ENCODE measurements around the gene FRMPD4. TPM values are rescaled to one million over a fixed set of nuclear protein-coding genes. Genes with fewer than 3 reads are reported as not detected.

Gene FRMPD4
- polyA plus RNA-seq, 1 experiment = 0.82 TPM

DNA sequence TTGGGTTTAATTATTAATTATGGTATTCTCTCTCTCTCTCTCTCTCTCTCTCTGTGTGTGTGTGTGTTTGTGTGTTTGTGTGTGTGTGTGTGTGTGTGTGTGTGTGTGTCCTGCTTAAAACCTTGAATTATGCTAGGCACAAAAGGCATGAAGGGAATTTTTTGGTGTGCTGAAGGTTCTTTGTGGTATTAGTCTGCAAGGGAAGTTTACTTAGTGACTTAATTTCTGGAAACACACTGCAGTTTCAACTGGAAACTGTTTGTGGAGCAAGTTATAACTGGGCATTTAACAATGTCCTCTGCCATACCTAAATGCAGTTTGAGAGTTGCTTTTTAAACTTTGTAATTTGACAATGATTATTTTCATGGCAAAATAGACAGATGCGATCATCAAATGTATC, 111.7 kb downstream of the FRMPD4 start:
- TF ChIP-seq, protein P1, sequence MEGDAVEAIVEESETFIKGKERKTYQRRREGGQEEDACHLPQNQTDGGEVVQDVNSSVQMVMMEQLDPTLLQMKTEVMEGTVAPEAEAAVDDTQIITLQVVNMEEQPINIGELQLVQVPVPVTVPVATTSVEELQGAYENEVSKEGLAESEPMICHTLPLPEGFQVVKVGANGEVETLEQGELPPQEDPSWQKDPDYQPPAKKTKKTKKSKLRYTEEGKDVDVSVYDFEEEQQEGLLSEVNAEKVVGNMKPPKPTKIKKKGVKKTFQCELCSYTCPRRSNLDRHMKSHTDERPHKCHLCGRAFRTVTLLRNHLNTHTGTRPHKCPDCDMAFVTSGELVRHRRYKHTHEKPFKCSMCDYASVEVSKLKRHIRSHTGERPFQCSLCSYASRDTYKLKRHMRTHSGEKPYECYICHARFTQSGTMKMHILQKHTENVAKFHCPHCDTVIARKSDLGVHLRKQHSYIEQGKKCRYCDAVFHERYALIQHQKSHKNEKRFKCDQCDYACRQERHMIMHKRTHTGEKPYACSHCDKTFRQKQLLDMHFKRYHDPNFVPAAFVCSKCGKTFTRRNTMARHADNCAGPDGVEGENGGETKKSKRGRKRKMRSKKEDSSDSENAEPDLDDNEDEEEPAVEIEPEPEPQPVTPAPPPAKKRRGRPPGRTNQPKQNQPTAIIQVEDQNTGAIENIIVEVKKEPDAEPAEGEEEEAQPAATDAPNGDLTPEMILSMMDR (IDR thresholded peaks at IDR 0.05; ENCODE audit: insufficient read depth, low read depth, low read length) = no peak
- ChIA-PET POLR2A (no interaction called here), CTCF (no interaction called here)
- Histone ChIP-seq H3K4me3 (ENCODE audit: low read depth, low read length) (no peak overlapping the region), H3K36me3 (ENCODE audit: control insufficient read depth, insufficient read depth, low read length) (no peaks in the 10 kb centered on the region), H3K27me3 (ENCODE audit: control insufficient read depth, insufficient read depth, low read length) (no peaks in the 10 kb centered on the region)
- no peak for DNase-seq (ENCODE audit: low read depth)

DNA sequence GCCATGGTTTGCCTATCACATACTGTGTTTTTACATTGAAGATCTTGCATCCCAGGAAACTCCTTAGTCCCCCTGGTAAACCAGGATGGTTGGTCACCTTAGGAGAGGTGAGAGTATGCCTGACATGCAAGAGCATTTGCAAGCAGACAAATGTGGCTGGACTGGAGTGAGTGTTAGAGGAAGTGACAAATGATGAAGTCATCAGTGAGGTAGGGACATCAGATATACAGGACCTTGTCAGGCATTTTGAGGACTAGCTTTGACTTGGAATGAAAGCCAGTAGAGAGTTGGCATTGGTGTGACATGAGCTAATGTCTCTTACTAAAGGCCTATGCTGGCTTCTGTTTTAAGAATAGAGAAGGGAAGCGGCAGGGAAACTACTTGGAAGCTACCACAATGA, 124.9 kb downstream of the FRMPD4 start:
- Histone ChIP-seq H3K27me3 (ENCODE audit: control insufficient read depth, insufficient read depth, low read length) (no peaks in the 10 kb centered on the region), H3K36me3 (ENCODE audit: control insufficient read depth, insufficient read depth, low read length) (no peaks in the 10 kb centered on the region), H3K4me3 (ENCODE audit: low read depth, low read length) (no peak overlapping the region)
- ChIA-PET POLR2A (no interaction called here), CTCF (interaction anchor here (0.8 kb wide), 1 partner anchor 124 kb away, joined by 3 read pairs; no protein-coding TSS in a partner anchor)
- no peak for DNase-seq (ENCODE audit: low read depth)
- TF ChIP-seq, protein P1 (IDR thresholded peaks at IDR 0.05; ENCODE audit: insufficient read depth, low read depth, low read length) = no peak

GRCh38 chrX:12269484-12269883, 131.2 kb downstream of the FRMPD4 start:
- H3K36me3 ChIP-seq (ENCODE audit: control insufficient read depth, insufficient read depth, low read length) = no peaks in the 10 kb centered on the region
- no peaks in the 10 kb centered on the region for H3K27me3 ChIP-seq (ENCODE audit: control insufficient read depth, insufficient read depth, low read length)
- TF ChIP-seq, protein P1 (IDR thresholded peaks at IDR 0.05; ENCODE audit: insufficient read depth, low read depth, low read length) = no peak
- CTCF ChIA-PET = interaction anchor here (0.6 kb wide), 1 partner anchor 189 kb away, joined by 3 read pairs; no protein-coding TSS in a partner anchor
- no peak overlapping the region for H3K4me3 ChIP-seq (ENCODE audit: low read depth, low read length)
- DNase-seq (ENCODE audit: low read depth) = no peak
- POLR2A ChIA-PET = no interaction called here

DNA sequence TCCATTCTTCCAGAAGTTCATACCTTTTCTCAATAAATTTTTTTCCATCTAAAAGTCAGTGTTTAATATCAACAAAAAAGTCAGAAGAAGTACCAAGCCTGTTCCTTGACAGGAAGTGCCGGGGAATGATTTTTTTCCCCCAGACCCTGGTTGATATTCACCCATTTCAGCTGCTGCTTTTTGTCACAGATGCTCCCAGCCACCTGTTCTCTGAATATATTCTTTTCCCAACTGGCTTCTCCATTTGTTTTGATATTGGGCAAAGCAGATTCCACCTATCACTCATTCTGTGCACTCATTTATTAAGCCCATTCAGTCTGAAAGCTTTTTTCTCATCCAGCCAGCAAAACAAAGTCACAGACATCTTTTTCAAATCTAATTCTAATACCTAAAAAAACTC, 139.9 kb downstream of the FRMPD4 start:
- ChIA-PET POLR2A (no interaction called here), CTCF (interaction anchor here (1.5 kb wide), 1 partner anchor 16 kb away, joined by 4 read pairs; no protein-coding TSS in a partner anchor)
- DNase-seq (ENCODE audit: low read depth) = no peak

DNA sequence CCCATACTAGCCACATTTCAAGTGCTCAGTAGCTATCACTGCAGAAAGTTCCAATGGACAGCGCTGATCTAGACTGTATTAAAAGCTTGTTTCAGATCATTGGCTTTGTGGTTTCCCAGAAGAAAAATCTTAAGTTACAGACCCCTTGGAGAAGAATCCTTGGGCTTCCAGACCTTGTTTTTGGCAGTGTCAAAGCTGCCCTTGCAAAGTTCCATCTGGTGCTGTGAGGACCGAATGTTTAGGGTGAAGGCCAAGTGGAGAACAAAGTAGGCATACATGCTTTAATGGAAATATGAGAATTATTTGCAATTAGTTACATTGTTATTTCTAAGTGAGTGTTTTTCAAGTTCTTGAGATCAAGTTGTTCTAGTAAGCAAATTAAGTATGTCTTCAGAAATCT, 144.7 kb downstream of the FRMPD4 start:
- no peak for DNase-seq (ENCODE audit: low read depth)
- Histone ChIP-seq H3K36me3 (ENCODE audit: control insufficient read depth, insufficient read depth, low read length) (no peaks in the 10 kb centered on the region), H3K27me3 (ENCODE audit: control insufficient read depth, insufficient read depth, low read length) (no peaks in the 10 kb centered on the region), H3K4me3 (ENCODE audit: low read depth, low read length) (no peak overlapping the region)
- POLR2A ChIA-PET = no interaction called here
- CTCF ChIA-PET = no interaction called here
- TF ChIP-seq, protein P1 (IDR thresholded peaks at IDR 0.05; ENCODE audit: insufficient read depth, low read depth, low read length) = no peak

More for the DNA sequence above, 139.9 kb downstream of the FRMPD4 start:
- H3K4me3 ChIP-seq (ENCODE audit: low read depth, low read length) = no peak overlapping the region
- H3K27me3 ChIP-seq (ENCODE audit: control insufficient read depth, insufficient read depth, low read length) = no peaks in the 10 kb centered on the region
- TF ChIP-seq, protein P1 (IDR thresholded peaks at IDR 0.05; ENCODE audit: insufficient read depth, low read depth, low read length) = no peak
- H3K36me3 ChIP-seq (ENCODE audit: control insufficient read depth, insufficient read depth, low read length) = no peaks in the 10 kb centered on the region

All from BJ (cell line).